ENCODE measurements around the gene MTX1.
"Not testable (repeated sequence)": the region's sequence is repeated elsewhere in the genome, so short reads cannot be mapped to it uniquely, and the experiment has no call there.

The MTX1 gene

DNA sequence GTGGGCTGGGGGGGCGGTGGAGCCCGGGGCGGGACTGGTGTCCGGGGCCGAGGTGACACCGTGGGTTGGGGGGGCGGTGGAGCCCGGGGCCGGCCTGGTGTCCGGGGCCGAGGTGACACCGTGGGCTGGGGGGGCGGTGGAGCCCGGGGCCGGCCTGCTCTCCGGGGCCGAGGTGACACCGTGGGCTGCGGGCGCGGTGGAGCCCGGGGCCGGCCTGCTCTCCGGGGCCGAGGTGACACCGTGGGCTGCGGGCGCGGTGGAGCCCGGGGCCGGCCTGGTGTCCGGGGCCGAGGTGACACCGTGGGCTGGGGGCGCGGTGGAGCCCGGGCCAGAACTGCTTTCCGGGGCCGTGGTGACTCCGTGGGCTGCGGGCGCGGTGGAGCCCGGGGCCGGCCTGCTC lies 18.6 kb upstream of the MTX1 start:
- DNase-seq, result not testable (repeated sequence)

DNA sequence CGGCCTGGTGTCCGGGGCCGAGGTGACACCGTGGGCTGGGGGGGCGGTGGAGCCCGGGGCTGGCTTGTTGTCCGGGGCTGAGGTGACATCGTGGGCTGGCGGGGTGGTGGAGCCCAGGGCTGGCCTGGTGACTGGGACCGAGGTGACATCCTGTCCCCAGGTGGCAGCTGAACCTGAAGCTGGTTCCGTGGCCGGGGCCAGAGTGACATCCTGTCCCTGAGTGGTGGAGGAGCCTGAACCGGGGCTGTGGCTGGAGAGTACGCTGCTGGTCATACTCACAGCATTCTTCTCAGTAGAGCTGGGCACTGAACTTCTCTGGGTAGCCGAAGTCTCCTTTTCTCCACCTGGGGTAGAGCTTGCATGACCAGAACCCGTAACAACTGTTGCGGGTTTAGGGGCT lies 16.6 kb upstream of the MTX1 start:
- DNase-seq, result no peak

DNA sequence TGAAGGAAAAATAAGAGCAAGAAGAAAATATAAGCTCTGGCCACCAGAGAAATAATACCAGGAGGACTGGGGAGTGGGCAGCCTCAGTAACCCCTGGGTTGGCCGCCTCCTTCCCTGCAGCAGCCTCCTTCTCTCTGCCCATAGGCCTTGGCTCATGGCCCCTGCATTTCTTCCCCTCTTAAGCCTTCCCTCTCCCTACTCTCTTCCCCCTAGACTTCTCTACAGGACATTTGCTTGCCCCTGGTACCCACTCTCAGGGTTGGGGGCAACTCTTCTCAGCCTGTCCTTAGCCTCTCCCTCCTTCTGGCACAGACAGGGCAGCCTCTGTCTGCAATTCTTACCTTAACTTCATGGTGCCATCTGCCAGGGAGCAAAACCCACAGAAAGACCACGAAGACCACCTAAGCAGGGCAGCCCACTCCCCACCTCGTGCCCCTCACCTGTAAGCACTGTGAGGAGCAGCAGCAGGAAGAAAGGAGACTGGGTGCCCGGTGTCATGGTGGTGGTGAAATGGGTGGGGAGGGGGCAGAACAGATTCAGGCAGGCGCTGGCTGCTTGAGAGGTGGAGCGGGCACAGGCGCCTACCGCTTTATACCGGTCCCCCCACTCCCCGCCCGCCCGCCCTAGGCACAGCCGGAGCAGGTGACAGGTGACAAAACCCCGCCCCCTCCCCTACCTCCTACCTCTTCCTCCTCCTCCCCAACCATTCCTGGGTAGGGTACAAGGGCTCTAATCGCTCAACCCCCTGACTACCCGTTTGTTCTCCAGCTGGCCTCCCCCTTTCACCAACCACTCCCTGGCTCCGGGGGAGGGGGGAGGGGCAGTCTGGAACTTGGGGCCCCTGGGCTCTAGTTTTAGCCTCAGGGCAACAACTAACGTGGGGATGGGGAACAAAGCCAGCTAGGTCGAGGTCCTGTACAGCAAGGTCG lies 15.9 kb upstream of the MTX1 start:
- DNase-seq, result peak; percentile 88

DNA sequence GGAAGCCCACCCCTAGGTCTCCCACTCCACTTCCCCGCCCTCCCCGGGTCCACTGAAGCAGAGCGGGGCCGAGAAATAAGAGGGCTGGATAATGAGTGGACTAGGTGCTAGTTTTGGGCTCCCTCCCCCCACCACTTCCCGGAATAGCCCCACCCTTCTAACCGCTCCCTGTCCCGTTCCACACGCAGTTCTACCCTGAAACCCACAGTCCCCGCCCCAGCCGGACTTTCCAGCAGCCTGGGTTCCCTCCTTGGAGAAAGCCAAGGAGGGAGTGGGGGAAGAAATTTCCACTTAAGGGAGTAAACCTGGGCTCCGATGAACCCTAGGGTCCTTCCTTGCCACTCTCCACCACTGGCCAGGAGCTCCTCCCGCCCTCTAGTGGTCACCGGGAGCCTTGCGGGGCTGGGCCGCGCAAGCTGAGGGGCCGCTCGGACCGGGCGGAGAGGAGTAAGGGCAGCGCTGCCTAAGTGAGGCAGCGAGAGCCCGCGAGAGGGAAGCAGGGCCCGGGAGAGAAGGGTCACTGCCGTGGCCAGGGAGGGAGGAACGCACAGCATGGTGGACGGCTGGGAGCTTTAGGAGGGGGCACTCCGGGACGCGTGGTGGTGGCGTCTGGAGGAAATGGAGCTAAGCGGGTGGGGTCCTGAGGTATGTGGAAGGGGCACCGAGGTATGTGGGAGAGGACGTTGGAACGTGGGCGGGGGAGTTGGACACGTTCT lies 15.1 kb upstream of the MTX1 start:
- peak; percentile 92 for DNase-seq

DNA sequence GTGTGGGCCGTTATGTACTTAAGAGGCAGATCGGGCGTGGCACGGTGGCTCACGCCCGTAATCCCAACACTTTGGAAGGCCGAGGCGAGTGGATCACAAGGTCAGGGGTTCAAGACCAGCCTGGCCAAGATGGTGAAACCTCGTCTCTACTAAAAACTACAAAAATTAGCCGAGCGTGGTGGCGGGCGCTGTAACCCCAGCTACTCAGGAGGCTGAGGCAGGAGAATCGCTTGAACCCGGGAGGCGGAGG lies 14.6 kb upstream of the MTX1 start:
- DNase-seq, result not testable (repeated sequence)

DNA sequence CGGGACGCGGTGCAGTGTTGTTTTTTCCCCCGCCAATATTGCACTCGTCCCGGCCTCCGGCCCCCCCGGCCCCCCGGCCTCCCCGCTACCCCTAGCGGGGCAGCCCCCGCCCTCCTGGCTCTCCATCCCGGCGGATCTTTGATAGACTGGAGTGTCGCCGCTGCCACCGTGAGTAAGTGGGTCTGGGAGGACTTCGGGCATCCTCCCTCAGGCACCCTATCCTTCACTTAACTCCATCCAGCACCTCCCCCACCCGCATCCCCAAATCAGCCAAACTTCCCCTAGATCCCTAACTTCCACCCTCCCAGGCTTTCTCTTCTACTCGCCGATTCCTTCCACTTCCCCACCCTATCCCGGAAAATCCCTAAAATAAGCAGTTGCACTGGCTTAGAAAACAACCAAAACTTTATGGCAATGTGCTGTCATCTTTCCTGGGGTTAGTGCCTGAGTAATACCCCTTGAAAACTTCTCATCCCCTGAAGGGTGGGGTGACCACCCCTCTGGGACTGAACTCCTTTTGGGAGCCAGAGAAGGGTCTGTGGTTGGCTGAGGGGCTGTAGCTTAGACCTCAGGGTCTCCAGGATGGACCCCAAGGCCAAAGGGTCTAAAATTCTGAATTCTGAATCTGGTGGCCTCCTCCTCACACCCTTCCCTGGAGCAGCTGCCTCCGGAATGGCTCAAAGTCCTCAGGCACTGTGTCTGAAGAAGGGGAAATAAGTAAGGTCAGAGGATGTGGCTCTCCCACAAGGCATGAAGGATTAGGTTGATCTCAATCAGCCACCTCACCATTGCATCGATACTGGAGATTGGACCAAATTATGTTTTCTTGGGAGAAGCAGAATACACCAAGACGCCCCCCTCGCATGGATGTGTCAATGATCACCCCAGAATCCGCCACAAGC lies 13.0 kb upstream of the MTX1 start:
- no peak for DNase-seq

DNA sequence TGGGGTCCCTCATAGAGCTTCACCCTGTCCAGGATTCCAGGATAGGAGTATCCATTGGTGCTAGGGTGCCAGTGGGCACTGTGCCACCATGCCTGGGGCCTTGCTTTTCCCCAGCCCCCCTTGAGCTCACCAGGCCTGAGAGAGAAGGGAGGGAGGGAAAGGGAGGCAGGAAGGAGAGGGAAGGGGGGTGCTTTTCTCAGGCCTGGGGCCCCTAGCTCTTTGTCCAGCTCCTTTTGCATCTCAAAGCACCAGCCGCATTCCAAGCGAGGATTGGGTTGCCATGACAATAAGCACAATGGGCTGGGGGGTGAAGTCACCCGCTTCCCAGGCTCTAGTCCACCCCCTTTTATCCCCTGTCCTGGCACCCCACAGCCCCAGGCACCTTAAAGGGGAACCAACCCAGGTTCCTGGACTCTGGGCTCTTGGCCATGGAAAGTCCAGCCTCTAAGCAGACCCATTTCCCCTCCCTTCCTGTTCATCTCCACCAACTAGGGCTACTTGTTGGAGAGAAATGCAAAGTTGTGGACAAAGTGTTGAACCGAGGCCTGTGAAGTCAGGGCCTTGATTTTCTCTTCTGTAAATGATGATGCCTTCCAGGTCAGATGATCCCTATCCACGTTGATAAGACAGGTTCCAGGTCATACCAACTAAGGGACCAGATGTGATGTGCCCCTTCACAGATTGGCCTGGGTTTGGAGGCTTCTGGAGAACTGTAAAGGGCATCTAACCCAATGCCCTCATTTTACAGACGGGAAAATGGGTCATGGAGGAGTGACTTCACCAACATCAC lies 12.2 kb upstream of the MTX1 start:
- DNase-seq, result no peak

DNA sequence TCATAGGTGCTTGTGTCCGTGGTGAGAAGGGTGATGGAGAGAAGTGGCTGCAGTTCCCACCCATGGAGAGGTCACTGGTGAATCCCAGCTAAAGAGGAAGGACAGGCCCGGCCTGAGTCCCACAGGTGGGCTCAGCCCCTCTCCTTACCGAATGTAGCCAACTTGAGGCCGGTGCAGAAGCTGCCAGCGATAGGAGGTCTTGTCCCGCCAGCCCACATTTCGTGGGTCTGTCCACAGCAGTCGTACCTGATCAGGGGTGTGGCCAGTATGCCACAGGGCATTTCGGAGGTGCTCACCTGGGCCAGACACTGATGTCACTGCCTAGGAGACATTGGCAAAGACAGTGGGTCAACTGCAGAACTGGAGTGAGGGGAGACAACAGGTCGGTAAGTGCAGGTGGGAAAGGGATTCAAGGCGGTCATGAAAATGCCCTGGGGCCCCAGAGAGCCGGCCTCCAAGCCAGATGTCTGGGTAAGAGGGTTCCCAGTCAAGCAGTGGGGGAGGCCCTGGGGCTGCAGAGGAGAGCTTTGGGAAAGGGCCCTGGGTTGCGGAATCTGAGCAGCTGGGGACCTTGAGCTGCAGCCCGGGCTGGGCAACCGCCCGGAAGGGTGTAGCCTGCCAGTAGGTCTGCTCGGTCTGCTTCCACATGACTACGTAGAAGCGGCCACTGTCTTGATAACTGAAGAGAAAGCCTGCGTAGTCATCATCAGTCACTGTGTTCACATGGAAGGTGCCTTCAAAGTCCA lies 11.4 kb upstream of the MTX1 start:
- DNase-seq, result no peak

DNA sequence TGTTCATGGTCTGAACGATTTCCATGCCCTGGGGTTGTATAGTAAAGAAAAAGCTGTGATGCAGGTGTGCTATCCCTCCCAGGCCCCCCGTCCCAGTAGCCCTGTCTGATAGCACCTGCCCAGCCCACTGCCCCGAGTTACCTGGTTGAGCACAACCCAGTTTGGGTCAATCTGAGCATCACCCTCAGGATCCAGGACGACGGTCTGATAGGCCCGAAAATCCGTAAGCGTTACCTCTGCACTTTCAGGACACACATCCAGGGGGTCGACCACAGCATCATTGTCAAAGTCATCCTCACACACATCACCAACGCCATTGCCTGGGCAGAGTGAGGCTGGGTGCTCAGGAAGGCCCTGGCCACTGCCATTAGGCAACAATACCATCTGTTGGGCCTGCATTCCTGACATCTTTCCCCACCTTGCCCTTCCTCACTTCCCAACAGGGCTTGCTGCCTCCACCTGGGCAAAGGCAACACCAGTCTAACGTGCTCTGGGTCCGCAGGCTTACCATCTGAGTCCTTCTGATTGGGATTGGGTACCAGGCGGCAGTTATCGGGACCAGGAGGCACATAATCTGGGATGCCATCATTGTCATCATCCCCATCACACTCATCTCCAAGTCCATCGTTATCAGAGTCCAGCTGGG lies 10.5 kb upstream of the MTX1 start:
- DNase-seq, result no peak

DNA sequence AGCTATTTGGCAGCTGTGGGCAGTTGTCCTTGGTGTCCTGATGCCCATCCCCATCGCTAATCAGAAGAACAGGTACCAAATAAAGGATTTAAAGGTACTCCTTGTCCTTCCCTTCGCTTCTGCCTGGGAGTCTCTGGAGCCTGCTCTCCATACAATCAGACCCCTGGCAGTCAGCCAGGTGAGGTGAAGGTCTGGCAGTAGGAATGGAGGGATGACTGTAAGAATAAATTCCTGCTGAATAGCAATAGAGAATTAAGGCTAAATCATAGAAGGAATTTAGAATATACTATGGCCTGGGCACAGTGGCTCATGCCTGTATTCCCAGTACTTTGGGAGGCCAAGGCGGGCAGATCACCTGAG lies 10.0 kb upstream of the MTX1 start:
- DNase-seq, result no peak

DNA sequence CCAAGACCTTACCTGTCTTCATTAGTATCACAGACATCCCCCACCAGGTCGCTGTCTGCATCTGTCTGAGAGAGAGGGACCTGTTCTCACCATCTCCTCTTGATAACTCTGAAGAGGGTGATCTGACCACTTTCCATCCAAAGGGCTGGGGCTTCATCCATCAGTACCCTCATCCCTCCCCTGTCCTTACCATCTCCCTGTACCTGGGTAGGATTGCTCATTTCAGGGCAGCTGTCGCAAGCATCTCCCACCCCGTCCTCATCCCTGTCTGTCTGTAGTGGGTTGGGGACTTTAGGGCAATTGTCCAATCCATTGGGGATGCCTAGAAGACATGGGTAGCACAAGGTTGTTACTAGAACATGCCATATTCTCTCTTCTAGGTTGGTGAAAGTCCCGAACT lies 8.7 kb upstream of the MTX1 start:
- no peak for DNase-seq

DNA sequence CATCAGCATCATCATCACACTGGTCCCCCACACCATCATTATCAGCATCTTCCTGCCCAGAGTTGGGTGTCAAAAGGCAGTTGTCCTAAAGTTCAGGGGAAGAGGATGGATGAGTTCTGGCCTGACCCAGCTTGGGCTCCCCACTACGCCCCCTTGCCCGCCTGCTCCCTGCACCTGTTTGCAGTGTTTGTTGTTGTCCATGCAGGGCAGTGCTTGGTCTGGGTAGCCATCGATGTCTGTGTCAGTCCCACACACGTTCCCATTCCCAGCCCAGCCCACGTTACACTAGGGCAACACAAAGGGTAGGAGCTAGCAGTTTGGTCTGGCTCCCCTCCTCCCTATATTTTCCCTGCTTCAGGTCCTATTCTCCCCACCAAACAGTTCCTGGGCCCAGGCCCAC lies 7.6 kb upstream of the MTX1 start:
- no peak for DNase-seq

DNA sequence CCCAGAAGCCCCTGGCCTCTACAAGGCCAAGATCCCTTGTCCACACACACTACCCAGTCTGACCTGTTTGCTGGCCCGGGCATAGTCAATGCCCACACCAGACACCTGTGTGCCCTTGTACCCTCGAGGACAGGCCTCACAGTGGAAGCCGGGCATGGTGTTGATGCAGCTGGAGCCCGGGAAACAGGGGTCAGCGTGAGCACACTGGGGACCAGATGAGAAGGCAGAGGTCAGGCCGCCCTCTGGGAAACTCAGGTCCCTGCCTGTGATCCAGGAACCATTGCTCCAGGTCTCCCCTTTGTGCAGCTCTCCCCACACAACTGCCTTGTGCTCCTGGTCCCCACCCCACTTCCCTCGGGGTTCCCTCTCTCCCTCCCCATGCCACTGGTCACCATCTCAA lies 6.3 kb upstream of the MTX1 start:
- no peak for DNase-seq

DNA sequence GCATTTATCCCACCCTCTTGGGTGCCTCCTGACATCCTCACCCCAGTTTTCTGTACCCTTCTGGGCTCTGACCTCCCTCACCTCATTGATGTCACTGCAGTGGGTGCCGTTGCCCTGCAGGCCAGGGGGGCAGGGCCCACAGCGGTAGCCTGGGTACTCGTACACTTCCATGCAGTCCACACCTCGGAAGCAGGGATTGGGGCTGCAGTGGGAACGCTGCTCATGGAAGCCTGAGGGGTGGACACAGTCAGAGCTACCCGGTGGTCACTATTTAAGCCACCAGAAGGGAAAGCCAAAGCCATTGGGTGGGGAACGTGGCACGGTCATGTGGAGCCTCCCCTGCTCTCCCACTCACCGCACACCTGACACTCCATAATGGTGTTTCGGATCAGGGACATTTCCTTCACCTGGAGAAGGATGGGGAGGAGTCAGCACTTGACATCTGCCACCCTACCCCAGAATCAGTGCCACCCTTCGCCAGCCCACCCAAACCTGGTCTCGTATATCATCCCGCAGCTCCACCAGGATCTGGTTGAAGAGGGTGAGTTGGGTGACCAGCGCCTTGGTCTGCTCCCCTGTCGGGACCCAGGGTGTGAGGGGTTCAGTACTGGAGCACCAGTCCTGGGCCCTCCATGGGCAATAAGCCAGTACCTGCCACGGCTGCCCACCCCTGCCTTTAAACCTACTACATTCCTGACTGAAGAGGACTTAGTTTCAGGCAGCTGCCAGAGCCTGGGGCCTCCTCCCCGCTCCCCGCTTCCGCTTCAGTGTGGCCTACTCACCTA lies 5.6 kb upstream of the MTX1 start:
- DNase-seq, result no peak

DNA sequence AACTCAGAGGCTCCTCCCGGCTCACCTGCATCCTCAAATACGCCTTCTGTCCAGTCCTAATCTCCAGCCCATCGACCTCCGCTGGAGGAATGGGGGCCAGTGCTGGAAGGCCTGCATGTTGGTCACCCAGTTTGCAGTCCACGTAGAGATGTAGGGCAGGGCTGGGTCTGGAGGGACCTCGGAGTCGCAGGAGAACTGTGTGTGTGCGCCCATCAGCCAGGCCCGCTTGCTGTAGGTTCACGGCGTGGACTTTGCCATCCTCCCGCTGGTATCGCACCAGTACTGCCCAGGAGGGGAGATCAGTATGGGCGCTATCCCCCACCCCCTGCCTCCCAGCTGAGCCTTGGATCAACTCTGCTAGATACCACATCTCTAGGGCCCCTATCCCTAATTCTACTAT lies 3.5 kb upstream of the MTX1 start:
- no peak for DNase-seq

DNA sequence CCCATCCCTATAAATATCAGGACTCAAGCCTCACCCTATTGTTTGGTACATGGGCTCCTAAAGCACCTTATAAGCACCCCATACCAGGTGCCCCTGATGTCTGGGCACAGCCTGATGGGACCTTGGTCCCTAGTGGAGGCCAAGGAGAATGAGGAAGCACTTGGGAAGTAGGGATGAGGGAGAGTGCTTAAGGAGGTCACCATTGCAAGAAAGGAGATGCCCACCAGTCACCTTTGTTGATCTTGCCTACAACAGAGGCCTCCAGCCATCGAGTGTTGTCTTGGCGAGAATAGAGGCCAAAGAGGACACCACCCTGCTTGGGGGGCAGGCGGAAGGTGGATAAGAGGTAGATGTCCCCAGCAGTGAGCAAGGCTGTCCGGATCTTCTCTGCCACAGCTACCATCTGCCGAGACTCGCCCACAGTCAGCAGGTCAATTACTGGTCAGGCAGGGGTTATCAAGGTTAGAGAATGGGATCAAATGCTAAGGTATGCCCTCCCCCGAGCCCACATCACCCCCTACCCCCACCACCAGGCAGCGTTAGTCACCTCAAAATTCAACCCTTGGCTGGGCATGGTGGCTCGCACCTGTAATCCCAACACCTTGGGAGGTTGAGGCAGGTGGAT lies 2.4 kb upstream of the MTX1 start:
- no peak for DNase-seq

DNA sequence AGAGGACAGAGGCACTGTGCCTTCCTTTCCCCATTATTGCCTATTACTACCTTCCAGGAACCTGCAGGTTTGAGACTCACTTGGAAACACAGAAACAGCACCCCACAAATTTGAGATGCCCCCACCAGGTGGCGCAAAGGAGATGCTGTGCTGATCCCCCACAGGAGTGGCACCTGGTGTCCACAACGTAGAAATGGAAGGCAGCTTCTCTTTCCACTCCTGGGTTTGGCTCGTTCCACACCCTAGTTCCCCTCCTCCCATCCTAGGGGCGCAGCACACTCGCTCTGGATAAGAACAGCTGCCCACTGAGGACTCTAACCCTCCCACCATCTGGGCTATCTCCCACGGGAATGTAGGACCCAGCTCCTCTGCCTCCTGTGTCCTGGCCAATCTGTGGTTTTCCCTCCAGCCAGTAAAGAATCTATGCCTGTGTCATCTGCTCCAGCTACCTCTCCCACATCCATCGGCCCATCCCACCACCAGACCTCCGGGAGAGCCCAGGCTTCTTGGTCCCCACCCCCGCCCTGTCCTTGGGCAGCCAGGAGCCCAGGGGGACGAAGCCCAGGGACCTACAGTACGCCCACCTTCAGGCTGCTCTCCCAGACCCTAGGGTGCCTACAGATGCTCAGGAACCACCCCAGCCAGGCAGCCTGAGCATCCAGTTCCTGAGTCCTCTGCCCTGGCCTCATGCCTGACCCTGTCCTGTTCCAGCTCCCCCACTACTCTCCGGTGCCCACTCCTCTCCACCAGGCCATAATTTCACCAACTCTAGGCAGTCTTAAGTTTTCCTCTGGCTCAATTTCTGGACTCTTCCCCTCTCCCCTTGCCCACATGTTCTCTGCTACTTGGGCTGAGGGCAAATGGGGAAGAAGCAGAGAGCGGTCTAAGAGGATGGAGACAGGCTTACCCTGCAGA lies 1.3 kb upstream of the MTX1 start:
- peak; percentile 80 for DNase-seq

DNA sequence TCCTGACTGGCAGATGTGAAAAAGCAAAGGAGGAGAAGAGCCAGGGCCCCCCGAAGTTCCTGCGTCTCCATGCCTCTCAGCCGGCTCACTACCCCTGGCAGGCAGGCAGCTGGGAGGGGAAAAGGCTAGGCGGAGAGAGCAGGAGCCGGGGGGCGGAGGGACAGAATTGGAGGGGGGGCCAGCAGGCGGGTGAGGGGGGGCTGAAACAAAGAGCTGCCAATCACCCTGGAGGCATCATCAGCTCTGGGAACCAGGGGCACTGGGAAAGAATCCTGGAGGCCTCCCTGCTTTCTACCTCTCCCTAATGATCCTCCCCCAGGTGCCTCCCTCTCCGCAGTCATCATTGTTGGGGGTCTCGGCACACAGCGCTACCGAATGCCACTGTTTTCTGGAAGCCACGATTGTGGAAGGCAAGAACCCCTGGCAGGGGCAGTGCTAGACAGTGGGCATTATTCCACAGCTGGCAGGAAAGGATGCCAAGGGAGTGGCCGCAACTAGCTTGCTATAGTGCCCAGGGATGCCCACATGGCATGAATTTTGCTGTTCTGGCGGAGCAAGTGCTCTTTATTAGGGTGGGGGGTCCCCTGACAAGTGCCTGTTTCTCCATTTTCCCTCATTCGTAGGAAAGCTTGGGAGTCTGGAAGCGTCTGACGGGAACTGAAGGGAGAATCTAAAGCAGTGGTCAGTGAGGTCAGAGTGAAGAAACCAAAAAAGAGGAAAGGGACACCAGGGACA lies 522 bp upstream of the MTX1 start, which contains the start of gene THBS3:
Gene THBS3 (minus strand): TSS at position 92 of the 735 bp plus-strand sequence. CDS start 21 bp downstream, at position 71.
- no peak for DNase-seq

Measured in DMS153 (cell line).